Endometrium (tissue), 2 donors: ENCODE results near the gene TMEM123.

Experiments used
- FAIRE-seq: peaks from 2 replicates; lab custom pipeline; 2012; peaks lifted over from hg19 to GRCh38; lab: Jason Lieb, UNC
- donor health status: control.
- donor health status: control.

TMEM123 gene

GRCh38 chr11:102359372-102359771, 93.2 kb downstream of the TMEM123 start:
- FAIRE-seq = no peak

GRCh38 chr11:102357116-102357515, 95.4 kb downstream of the TMEM123 start:
- FAIRE-seq = no peak

GRCh38 chr11:102347462-102348370, 104.8 kb downstream of the TMEM123 start:
- no peak for FAIRE-seq

GRCh38 chr11:102346748-102347461, 105.7 kb downstream of the TMEM123 start, which contains the start of gene BIRC2:
BIRC2 (plus strand) TSS chr11:102347214; CDS start chr11:102349855, 2,641 bp downstream.
- FAIRE-seq = no peak

- no peak for FAIRE-seq
These were observed 106.2 kb downstream of the TMEM123 start for GRCh38 chr11:102346456-102346747.
